ENCODE measurements around the gene PLCB1. TPM values are rescaled to one million over a fixed set of nuclear protein-coding genes. Genes with fewer than 3 reads are reported as not detected.

The PLCB1 gene
- polyA plus RNA-seq, 4 donors, result 39.1 to 53.5 (median 46.3) TPM

DNA sequence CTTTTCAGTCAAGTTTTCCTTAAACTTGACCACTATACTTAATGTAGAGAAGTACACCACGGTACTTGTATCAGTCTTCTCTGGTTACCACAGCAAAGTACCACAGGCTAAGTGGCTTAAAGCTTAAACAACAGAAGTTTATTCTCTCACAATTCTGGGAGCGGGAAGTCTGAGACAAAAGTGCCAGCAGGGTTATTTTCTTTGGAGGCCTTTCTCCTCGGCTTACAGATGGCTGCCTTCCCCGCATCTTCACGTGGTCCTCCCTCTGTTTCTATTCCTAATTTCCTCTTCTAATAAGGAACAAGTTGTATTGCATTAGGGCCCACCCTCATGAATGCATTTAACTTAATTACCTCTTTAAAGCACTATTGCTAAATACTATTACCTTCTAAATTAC, 258.0 kb downstream of the PLCB1 start:
- no peak for DNase-seq (ENCODE audit: low read depth in 4 of 4, low spot score in 3 of 4)

GRCh38 chr20:8390500-8390899, 258.4 kb downstream of the PLCB1 start:
- DNase-seq (ENCODE audit: low read depth in 4 of 4, low spot score in 3 of 4), result no peak

- DNase-seq (ENCODE audit: low read depth in 4 of 4, low spot score in 3 of 4), result no peak
Measured at GRCh38 chr20:8393381-8393780, 261.3 kb downstream of the PLCB1 start.

DNA sequence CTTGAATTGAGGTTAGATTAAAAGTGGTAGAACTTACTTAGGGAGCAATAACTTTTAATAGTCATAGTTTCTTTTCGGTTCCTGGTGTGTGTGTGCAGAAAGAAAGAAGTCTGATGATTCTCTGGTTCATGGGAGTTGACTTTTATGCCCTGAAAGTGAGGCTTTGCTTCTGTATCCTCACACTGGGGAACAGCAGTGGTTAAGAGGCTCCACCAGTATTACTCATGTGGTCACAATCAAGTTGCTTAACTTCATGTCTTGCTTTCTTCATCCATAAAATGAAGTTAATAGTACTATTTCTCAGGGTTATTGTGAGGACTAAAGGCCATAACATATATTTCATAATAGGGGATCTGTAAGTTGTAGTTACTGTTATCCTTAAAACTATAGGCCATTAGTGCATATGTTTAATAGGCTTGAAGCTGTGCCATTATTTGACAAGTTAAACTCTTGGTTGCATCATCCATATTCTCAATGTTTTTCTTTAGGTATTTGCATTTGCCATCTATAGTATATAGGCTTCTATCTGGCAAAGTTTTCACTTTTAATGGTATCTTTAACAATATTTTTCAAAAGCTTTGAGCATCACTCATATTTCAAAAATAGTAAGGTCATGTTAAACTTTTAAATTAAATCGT, 262.4 kb downstream of the PLCB1 start:
- no peak for DNase-seq (ENCODE audit: low read depth in 4 of 4, low spot score in 3 of 4)

DNA sequence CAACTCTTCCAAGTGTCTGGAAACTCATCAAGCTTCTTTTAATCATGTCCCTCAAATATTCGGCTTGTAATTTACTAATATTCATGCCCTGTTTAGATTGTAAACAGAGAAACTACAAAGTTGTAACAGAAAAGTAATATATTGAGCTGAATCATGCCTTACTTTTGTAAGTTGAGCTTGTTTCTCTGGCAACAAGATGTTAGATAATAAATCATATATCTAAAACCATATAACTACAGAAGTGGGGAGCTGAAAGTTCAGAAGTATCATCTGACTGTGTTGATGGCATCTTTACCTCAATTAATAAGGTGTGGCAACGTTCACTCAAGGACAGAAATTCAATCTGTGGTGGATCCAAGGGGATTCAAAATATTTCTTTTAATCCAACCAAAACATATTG, 263.9 kb downstream of the PLCB1 start:
- no peak for DNase-seq (ENCODE audit: low read depth in 4 of 4, low spot score in 3 of 4)

DNA sequence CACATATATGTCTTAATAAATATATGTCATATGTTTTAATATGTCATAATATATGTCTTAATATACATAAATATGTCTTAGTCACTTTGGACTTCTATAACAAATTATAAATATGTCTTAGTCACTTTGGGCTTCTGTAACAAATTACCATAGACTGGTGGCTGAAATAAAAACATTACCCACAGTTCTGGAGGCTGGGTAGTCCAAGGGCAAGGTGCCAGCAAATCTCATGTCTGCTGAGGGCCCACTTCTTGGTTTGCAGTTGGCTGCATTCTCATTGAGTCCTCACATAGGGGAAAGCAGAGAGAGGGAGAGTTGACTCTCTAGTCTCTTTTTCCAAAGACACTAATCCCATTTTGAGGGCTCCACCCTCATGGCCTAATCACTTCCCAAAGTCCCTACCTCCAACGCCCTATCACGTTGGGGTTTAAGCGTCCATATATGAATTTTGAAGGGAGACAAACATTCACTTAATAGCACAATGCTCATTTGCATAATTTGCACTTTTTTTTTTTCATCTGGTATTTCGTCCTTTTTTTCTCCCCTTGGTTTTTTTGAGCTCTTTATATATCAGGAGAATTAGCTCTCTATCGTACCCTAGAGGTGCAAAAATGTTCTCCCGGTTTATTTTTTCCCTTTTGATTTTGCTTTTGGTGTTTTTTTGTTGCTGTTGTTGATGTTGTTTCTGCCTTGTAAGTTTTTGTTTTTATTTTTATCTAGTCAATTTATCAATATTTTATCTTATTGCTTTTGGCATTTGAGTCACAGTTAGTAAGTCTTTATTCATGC, 266.4 kb downstream of the PLCB1 start:
- no peak for DNase-seq (ENCODE audit: low read depth in 4 of 4, low spot score in 3 of 4)

DNA sequence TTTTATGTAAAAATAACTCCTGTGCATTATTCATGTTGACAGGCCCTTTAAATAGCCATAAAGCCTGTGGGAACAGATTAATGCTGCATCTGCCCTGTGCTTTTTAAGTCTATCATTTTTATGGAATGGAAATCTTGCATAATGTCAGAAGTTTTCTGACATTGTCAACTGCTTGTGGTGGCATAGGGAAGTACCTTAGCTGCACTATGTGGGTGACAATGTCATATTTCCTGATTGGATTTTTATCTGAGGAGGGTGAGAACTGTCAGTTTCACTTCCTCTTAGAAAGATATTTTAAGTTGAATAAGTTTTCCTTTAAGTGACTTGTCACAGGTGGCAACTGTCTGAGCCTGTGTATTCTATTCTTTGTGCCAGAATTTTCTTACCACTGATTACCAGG, 267.9 kb downstream of the PLCB1 start:
- DNase-seq (ENCODE audit: low read depth in 4 of 4, low spot score in 3 of 4), result no peak

GRCh38 chr20:8400486-8400885, 268.4 kb downstream of the PLCB1 start:
- DNase-seq (ENCODE audit: low read depth in 4 of 4, low spot score in 3 of 4), result no peak

GRCh38 chr20:8401556-8401955, 269.5 kb downstream of the PLCB1 start:
- DNase-seq (ENCODE audit: low read depth in 4 of 4, low spot score in 3 of 4), result no peak

DNA sequence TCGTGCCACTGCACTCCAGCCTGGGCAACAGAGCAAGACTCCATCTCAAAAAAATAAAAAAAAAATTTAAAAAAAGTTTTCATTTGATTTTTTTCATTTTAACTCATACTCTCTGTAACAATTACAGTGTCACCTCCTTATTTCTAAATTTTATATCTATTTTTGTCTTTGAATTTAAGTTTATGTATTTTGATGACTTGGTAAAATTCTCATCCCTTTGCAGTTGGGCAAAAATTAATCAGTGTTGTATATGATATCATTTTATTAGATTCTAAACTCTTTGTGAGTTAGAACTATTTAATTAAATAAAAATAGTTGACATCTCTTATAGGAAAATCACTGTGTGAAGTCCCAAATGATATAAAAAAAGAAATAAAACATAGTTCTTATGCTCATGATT, 270.7 kb downstream of the PLCB1 start:
- no peak for DNase-seq (ENCODE audit: low read depth in 4 of 4, low spot score in 3 of 4)

- DNase-seq (ENCODE audit: low read depth in 4 of 4, low spot score in 3 of 4), result no peak
Measured at GRCh38 chr20:8404912-8405635, 273.0 kb downstream of the PLCB1 start.

- no peak for DNase-seq (ENCODE audit: low read depth in 4 of 4, low spot score in 3 of 4)
Measured at GRCh38 chr20:8406391-8406790, 274.3 kb downstream of the PLCB1 start.

DNA sequence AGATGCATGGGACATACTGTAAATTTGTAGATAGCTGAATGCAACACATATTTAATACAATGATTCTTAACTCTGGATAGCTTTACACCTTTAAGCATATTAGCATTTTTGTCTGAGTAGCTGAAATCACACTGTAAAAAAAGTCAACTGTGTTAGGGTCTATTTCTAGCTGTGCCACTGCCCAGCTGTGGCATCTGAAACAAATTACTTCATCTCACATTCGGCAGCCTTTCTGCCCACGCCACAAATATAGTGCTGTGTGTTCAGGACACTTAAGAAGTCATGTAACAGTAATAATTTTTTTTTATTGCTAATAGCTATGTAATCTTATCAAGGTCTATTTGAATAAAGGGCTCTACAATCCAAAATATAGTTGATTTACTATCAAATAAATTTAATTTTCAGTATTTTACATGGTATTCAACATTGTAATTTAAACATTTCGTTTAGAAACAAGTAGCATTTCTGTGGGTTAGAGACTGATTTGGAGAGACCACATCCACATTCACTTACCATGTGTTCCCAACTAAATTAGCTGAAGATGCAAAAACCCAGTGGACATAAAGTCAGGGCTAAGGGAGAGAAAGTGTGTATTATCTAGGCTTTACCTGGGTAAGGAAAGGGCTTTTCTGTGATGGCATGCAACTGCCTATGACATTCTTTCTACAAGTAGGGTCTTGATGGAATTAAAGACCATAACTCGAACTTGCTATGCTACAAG, 276.7 kb downstream of the PLCB1 start:
- no peak for DNase-seq (ENCODE audit: low read depth in 4 of 4, low spot score in 3 of 4)

DNA sequence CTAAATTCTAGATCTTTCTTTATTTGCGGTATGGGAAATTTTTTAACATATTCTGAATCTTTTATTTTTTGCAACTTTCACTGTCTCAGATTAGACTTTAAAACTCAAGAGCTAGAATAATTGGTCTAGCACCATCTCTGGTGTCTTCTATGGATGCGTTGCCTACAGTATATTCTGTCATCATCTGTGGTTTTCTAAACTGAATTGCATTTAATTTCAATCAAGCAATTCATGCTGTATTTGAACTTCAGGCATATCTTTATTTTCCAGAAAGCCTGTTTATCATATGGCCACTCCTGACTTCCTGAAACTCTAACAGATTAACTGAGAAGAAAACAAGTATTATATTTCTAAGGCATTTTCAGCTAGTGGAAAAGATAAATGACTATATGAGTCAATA, 281.6 kb downstream of the PLCB1 start:
- no peak for DNase-seq (ENCODE audit: low read depth in 4 of 4, low spot score in 3 of 4)

GRCh38 chr20:8414586-8415274, 282.7 kb downstream of the PLCB1 start:
- no peak for DNase-seq (ENCODE audit: low read depth in 4 of 4, low spot score in 3 of 4)

DNA sequence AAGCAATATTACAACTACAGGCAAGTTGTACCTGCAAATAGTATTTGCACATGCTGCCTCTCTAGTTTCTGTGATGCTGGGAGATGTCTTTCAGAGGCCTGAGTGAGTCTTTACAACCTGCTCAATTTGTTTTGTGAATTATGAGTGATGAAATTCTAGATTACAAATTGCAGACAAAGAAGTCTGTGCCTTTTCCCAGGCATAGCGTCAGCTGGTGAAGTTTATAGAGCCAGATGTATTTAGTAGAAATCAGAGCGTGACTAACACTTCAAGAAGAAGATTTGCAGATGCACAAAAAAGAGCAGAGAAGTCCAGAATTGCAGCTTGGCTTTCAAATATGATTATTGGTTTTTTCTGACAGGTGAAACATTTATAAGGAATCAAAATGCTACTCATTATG, 289.9 kb downstream of the PLCB1 start:
- DNase-seq (ENCODE audit: low read depth in 4 of 4, low spot score in 3 of 4), result no peak

- no peak for DNase-seq (ENCODE audit: low read depth in 4 of 4, low spot score in 3 of 4)
Measured at GRCh38 chr20:8423482-8423881, 291.4 kb downstream of the PLCB1 start.

- no peak for DNase-seq (ENCODE audit: low read depth in 4 of 4, low spot score in 3 of 4)
Measured at GRCh38 chr20:8424010-8424409, 291.9 kb downstream of the PLCB1 start.

DNA sequence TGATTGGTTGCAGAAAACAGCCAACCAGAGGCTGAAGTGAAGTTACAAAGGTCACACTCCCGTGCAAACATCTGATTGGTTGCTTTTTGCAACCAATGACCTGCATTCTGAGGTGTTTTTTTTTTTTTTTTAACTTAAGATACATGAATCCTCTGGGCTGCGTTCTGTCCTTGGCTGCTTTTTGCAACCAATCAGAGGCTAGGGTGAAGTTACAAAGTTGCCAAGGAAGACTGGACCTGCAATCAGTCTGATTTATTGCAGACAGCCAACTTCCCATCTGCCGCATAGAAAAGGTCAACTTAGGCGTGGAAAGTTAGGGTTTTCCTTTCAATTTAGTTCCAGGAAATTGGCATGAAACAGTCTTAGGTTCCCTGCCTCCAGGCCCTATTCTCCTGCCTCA, 292.9 kb downstream of the PLCB1 start:
- no peak for DNase-seq (ENCODE audit: low read depth in 4 of 4, low spot score in 3 of 4)

- DNase-seq (ENCODE audit: low read depth in 4 of 4, low spot score in 3 of 4), result no peak
Measured at GRCh38 chr20:8425802-8426201, 293.7 kb downstream of the PLCB1 start.
